ENCODE measurements around the gene PARN.
A peak's percentile ranks its signal among the peaks of the same experiment; 100 is the strongest.

The PARN gene

DNA sequence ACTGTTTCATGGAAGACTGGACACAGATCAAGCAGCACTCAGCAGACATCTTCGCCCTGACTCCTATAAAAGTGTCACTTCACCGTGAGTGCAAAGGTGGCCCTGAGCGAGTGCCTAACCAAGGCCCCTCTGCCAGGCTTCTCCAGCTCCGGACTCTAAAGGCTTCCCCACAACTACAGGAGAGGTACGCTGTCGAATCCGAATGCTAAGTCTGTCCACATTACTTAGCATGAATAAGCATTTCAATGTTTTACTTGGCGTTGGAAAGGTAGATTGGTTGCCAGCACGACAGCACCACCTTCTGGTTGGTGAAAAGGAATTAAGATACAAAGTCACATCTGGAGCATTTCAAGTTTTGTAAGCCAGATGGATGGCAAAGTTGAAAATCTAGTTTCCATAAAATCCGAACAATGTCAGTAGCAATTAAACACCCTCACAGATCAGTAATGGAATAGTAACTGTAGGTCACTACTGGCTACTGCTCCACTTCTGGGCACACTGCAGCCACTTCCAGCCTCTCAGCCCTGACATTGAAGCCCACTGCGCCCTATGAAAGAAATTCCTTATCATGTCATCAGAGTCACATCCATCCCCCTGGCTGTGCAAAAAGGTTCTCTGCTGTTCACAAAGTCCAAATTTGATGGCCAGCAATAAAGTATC, 100.9 kb downstream of the PARN start:
- DNase-seq (ENCODE audit: low spot score), result peak; percentile 37

DNA sequence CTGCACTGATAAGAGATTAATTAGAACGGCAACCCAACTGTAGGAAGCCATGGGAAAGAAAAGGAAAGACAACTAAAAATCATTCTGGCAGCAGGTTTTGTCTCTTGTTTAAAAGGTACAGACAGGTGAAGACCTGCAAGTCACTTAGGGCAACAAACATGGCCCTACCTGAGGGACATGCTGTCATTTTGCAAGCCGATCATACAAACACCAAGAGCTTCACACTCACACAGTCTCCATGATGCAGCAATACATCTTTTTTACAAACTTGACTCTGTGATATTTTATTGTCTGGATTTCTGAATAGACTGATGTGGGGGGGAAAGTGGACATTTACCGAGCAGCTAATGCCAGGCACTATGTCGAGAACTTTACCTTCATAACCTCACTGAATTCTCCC, 101.8 kb downstream of the PARN start:
- no peak for DNase-seq (ENCODE audit: low spot score)

DNA sequence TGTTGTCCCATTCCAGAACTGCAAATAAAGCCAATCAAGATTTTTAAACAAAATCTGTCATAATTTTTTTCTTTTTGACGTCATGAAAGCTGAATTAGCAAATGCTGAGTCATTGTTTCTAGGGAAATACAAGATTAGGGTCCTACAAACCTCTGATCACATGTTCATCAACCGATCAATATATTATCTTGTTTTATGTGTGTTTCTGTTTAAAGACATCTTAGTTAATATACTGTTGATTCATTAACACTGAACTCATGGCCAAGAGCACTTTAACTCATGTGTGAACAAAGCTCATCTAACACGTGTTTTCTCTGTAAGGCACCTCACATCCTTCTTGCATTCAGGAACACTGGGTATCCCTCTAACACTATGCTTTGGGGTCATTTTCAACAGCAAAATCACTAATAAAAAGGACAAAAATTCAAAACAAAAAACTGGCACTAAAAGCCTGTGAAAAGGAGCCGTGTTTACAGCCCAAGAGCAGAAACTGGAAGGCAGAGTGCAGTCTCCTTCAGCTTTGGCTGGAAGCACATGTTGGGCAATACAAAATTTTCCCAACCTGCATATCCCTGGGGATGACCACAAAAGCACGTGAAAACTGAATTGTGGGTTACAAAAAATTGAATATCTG, 102.5 kb downstream of the PARN start:
- DNase-seq (ENCODE audit: low spot score), result no peak

DNA sequence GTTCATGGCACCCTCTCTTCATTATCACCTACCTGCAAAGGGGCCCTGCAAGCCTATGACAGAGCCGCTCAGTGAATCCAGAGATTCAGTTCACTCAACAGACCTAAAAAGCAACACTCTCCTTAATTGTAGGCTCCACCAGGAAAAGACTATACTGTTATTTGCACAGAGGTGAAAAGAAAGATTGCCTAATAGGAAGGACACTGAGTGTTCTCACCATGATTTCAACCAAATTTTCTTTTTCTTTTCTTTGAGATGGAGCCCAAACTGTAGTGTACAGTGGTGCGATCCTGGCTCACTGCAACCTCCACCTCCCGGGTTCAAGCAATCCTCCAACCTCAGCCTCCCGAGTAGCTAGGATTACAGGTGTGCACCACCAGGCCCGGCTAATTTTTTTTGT, 104.5 kb downstream of the PARN start:
- DNase-seq (ENCODE audit: low spot score), result no peak

DNA sequence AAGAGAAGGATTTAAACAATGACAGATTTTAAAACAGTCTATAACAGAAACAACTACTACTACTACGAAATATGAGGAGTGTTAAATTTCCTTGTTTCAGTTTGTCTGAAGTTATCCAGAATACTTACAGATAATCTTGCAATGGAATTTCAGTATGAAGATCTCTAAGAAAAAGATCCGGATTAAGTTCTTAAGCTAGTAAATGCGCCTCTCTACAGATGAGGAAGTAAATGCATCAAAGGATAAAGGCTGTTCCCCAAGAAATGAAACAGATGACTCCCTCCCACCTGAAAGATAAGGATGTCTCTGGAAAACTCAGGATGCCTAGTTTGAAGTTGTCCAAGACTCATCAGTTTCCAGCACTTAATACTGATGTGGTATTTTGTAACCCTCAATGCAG, 105.1 kb downstream of the PARN start:
- no peak for DNase-seq (ENCODE audit: low spot score)

DNA sequence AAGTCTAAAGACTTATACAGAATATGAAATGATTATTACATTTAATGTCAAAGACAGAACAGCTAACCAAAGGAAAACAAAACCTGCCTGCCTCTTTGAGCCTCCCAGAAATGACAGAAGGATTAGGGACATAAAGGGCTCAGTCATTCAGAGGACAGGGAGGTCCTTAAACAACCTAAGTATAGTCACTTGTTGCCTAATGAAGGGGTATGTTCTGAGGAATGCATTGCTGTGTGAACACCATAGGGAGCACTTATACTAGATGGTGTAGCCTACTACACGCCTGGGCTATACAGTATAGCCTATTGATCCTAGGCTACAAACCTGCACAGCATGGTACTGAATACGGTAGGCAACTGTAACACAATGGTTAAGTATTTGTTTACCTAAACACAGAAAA, 106.4 kb downstream of the PARN start:
- no peak for DNase-seq (ENCODE audit: low spot score)

DNA sequence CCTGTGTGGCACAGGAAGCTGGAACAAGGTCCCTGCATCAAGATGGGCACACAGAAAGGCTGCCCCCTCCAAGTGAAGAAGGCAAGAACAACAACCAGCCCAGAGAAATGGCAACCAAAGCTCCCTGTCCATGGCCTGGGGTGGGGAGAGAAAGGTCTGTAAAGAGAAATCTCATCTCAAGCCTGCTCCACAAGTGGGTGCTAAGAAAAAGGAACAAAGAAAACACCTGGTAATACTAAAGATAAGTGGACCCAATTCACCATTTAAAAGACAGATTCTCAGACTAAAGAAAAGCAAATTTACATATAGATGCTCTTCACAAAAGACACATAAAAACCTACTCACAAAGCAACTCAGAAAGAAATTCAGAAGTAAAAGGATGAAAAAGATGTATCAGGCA, 107.4 kb downstream of the PARN start:
- no peak for DNase-seq (ENCODE audit: low spot score)

DNA sequence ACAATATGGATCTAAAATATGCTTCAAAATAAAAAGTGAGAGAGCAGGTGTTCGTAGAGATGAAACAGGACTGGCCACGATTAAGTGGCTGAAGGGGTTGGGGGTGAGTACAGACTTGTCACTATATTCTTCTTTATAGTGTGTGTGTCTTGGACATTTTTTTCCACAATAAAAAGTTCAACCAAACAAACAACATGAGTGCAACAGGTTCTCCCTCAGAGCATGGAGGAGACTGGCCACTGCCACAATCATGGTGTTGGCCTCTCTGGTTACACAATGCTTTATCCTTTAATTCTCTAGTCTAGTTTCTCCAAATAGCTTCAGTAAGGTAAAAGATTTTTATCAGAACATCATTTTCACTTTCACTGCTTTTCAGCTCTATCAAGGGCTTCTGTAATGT, 109.3 kb downstream of the PARN start:
- no peak for DNase-seq (ENCODE audit: low spot score)

DNA sequence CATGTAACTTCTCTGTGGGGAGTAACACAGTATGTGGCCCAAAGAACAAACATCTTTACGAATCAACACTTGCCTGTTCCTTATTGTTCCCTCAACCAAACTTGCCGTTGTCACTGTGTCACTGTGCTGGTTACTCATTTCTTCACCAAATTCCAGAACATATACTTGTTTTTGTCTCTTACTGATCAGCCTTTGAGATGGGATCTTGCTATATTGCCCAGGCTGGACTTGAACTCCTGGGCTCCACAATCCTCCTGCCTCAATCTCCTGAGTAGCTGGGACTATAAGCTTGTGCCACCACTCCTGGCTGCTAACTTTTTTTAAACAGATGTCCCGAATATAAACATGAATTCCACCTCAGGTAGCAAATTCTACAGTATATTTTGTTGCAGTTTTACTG, 115.1 kb downstream of the PARN start:
- no peak for DNase-seq (ENCODE audit: low spot score)

DNA sequence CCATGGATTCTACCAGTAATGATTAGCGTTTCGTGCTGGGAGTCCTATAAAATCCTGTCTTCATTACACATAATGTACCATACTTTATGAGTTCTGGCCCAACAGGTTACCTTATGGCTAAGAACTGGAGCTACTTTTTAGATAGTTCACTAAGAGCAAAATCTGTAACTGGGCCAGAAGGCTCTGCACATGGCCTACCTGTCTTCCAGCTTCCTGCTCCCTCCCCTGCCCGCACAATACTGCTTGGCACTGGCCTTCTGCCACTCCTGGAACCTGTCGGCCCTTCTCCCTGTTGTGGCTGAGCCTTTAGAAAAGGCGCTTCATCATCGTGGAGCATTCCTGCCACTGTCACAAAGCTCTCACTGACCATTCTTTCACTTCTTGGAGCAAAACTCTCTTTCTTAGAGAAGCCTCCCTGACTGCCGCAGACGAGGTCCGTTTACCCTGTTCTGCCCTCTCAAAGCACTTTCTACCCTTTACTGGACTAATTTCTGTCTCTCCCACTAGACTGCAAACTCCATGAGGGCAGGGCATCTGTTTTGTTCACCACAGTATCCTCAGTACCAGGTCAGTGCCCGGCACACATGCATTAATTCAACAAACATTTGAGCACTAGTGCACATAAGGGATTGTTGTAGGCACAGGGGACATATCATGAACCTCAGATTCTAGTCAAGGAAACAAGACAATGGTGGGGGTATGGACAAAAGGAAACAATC, 116.5 kb downstream of the PARN start:
- no peak for DNase-seq (ENCODE audit: low spot score)

DNA sequence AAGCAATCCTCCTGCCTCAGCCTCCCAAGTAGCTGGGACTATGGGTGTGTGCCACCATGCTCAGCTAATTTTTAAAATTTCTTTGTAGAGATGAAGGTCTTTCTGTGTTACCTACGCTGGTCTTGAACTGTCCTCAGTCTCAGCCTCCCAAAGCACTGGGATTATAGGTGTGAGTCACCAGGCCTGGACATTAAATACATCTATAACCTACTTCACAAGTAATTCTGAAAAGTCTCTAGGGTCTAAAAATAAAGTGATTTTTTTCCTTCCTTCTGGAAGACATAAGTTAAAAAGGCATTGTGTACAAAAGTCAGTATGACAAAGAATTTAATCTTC, 118.3 kb downstream of the PARN start:
- no peak for DNase-seq (ENCODE audit: low spot score)

DNA sequence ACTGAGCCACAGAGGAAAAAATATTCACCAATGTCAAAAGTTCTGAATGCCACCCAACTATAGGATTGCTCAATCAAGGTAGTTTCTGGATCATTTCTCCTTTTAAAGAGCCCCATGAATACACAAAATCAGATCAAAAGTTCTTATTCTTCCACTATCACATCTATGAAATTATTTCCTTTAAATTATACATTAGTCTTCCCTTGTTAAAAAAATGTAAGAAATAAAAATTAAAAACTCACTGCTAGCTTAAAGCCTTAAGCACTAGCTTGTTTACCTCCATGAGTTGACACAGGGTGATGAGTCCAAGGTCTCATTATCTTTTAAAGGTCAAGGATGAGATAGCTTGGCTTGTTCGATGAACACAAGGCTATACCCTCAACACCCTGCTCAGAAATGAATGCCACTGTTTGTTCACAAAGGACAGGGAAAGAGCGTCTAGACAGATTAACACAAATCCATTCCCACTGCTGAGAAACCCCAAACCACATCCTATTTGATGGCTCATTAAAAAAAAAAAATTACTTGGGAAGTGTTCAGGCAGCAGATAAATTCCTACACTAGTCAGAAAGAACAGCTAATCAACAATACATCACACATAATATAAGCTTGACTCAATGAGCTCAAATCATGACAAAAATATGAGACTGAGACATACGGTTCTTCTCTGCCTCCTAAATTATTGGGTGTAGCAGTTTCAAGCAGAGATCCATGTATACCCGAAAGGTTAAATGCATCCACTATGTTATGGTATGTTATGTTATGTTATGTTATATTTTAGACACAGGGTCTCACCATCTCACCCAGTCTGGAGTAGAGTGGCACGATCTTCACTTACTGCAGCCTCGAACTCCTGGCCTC, 118.9 kb downstream of the PARN start:
- DNase-seq (ENCODE audit: low spot score), result no peak

DNA sequence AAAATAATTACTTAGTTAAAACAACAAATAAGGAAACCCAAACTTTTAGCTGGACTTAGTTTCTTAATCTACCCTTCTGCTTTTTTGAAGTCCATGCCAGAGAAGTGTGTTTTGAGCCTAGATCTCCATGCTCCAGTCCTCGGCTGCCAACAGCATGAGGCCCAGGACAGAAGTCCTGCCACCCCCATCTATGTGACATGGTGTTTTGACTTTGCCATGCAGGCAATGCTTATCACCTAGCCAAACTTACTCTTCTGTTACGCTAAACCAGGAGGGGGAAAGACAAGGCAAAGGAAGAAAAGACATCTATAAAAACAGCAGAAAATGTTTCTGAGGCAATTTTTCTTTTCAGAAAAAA, 119.5 kb downstream of the PARN start:
- DNase-seq (ENCODE audit: low spot score), result no peak

DNA sequence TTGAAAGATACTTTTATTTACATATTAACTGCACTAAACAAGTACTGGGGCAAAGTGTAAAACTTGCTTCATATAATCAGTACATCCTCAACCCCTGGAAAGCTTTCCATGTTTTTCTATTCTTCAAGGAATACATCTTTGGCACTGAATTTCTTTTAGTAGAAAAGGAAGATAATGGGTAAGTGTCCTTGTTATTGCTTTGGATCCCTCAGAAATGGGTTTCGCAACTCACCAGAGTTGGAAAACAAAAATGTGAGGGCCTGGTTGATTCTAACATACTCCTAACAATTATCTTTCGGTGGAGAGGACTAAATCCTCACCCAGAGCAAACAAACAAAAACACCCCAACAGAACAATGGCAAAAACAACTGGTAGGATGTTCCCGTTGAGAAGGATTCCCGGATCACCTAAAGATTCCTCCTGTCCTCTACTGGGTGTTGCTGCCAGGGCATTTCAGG, 120.4 kb downstream of the PARN start:
- DNase-seq (ENCODE audit: low spot score), result no peak

DNA sequence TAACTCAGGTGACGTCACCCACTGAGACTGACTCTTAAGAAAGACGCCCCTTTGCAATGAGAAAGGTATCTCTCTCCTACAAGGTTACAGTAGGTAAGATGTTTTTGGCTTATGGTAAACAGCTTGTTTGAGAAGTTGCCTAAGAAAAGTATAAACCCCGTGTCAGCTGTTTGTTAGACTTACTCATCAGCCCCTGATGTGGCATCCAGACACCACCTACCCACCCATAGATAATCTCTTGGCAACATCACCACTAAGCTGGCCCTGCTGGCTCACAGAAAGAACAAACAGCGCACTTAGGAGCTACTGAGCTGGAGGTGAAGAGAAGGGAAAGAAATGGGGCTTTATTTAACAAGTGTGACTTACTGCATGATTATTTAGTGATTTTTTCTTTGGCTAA, 121.0 kb downstream of the PARN start:
- DNase-seq (ENCODE audit: low spot score), result no peak

DNA sequence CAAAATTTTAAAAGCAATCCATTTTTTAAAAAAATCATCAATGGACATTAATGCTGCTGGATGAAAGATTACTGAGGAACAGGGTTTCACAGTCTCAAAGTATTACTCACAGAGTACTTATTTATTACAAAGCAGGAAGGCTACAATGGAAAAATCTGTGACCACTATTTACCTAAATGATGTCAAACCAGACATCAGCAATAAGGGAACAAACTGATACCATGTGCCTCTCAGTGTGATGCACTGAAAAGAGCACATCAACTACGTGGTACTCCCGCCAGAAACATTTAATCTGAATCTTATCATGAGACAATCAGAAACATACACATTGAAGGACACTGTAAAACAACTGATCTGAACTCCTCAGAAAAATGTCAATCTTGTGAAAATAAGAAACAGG, 124.2 kb downstream of the PARN start:
- no peak for DNase-seq (ENCODE audit: low spot score)

DNA sequence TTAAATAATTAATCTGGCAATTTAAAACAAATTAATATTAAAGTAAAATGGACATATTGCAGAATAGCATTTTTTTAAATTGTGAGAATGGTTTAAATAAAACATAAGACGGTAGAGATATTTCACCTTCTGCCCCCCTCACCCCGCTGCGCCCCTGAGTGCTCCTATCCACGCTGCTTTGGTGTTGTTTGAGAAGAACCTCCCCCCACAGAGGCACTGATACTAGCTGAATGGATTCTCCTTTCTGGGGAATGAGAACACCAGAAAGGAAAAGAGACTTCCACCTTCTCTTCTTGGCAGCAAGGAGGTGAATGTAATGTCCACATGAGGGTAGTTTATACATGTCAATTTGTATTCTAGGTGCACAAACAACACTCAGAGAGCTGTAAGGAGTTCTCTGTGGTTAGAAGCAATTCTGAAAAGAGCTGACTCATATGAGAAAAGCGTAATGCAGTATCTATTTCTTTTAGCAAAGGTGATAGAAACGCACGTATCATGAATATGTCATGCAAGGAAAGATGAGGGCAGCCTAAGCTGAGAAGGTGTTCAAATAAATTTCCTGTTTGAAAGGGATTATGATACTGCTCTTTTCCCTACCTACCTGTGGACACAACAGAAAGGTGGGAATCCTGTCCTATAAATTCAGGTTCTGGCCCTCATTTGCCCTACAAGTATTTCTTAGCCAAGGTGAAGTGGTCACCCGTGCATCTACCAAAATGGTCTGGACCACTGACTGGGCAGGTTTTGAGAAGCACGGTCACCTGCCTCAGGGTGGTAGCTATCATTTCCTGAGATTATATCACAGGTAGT, 126.9 kb downstream of the PARN start:
- no peak for DNase-seq (ENCODE audit: low spot score)

DNA sequence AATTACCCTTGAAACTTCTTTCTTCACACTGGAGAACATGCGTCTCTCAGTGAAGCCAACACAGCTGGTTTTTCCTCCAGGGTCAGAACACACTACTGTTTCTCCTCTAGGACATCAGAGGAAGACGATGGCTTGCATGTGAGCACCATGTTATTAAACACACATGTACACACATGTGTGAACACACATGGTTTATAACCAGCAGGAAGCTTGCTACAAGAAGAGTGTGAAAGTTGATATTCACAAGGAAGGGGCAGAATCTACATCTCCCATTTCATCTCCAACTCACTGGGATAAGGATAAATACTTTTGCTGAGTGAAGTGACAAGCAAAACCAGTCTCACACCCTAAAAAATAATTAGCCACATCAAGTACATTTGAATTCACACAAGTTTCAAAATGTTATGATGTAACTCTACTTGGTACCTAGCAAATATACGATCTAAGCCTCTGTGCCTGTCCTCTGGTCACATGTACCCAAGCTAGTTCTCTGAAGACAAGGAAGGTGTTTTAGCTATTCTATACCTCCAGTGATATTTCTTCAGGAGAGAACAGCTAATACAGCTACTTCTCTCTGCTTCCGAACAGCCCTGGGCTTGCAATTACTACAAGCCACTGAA, 127.7 kb downstream of the PARN start:
- DNase-seq (ENCODE audit: low spot score), result no peak

DNA sequence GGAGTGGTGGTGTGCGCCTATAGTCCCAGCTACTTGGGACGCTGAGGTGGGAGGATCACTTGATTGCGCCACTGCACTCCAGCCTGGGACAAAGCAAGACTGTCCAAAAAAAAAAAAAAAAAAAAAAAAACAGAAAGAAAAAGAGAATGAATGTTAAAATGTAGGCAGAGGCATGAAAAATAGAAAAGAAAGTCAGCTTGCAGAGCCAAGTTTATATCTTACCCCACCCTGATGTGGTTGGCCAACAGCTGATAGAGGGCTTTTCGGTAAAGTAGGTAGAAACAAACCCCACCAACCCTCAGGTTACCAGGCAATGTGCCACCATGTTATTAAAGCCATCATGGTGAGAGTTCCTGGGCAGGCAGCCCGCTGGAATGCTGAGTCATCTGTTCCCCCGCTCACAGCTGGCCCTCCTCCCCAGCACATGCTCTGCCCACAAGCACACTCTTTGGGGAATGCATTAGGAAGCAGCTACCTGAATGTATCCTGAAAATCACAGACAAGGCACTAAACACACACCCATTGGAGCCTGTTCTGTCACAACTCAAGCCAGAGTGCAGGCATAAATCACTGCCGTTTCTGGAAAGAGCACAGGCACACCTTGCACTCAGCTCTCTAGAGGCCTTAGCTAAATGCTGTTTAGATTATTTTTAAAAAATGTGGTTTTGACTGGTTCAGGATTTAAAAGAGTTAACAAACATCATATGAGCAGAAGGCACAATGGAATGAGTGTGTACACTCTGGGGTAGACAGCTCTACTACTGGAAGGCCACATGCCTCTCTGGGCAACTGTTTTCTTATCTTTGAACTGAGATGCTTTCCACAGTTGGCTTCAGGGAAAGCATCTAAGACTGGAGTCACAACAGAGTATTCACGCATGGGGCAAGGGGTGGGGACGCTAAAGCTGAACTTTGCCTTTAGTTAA, 128.5 kb downstream of the PARN start:
- DNase-seq (ENCODE audit: low spot score), result no peak

DNA sequence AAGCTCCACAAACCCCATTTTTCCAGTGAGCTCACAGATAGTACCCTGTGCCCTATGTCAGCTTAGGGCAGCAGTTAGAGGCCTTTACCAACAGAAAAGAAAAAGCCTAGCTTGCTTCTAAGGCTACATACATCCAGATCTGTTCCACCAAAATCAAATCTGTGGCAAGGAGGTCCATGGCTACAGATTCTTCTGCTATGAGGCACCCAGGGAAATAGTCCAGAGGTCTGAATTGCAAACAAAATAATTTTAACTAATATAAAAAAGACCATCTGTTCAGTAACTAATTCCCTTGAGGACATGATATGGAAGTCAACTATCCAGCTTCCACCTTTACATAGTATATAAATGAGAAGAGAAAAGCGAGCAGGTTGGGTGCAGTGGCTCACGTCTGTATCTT, 129.3 kb downstream of the PARN start:
- no peak for DNase-seq (ENCODE audit: low spot score)

Measured in CD4-positive, alpha-beta T cell treated with Interleukin-15 for 4 hours (primary cell).